Liver (tissue), 3 donors: Measurements from ENCODE around the gene MED31.
A peak's percentile ranks its signal among the peaks of the same experiment; 100 is the strongest.

Experiments
- EGR1 ChIP-seq, 2 donors: IDR thresholded peaks; 2 replicates each; pipeline ENCODE4 v1.6.1; 2016 to 2018; ENCODE audit warnings: antibody characterized with exemption in 2 of 2, low read depth in 2 of 2
- FOXA1 ChIP-seq: IDR thresholded peaks from 2 replicates; pipeline ENCODE4 v1.6.1; 2016; ENCODE audit warnings: antibody characterized with exemption
- HNF4A ChIP-seq, 2 donors: conservative IDR thresholded peaks; 2 replicates each; pipeline ENCODE4 v1.6.1; 2016; ENCODE audit warnings: antibody characterized with exemption in 2 of 2, mild to moderate bottlenecking in 2 of 2
- HNF4G ChIP-seq: IDR thresholded peaks from 2 replicates; pipeline ENCODE4 v1.6.1; 2016; ENCODE audit warnings: antibody characterized with exemption
- RAD21 ChIP-seq, 2 donors: IDR thresholded peaks; 2 replicates each; pipeline ENCODE4 v1.6.1; 2016; ENCODE audit warnings: antibody characterized with exemption in 2 of 2, mild to moderate bottlenecking in 2 of 2
- SP1 ChIP-seq: IDR thresholded peaks from 2 replicates; pipeline ENCODE4 v1.6.1; 2018; ENCODE audit warnings: antibody characterized with exemption, mild to moderate bottlenecking
- YY1 ChIP-seq: IDR thresholded peaks from 2 replicates; pipeline ENCODE4 v1.6.1; 2016; ENCODE audit warnings: antibody characterized with exemption, mild to moderate bottlenecking
- TF ChIP-seq, protein P1 (sequence below): fragments of 150-350 bp; IDR thresholded peaks from 2 replicates; pipeline ENCODE4 v1.5.1; 2017; ENCODE audit warnings: improper control_type of control experiment, low read depth, low read length; ENCODE audit not compliant: missing input control
- TF ChIP-seq, protein P2 (sequence below): IDR thresholded peaks from 2 replicates; pipeline ENCODE4 v1.6.1; 2016; ENCODE audit warnings: antibody characterized with exemption, mild to moderate bottlenecking
- TF ChIP-seq, protein P3 (sequence below): IDR thresholded peaks from 2 replicates; pipeline ENCODE4 v1.6.1; 2016; ENCODE audit warnings: antibody characterized with exemption
- TF ChIP-seq, protein P4 (sequence below): IDR thresholded peaks from 2 replicates; pipeline ENCODE4 v1.6.1; 2016; ENCODE audit warnings: antibody characterized with exemption
- donor health status: healthy.
- donor health status: healthy.

DNA sequence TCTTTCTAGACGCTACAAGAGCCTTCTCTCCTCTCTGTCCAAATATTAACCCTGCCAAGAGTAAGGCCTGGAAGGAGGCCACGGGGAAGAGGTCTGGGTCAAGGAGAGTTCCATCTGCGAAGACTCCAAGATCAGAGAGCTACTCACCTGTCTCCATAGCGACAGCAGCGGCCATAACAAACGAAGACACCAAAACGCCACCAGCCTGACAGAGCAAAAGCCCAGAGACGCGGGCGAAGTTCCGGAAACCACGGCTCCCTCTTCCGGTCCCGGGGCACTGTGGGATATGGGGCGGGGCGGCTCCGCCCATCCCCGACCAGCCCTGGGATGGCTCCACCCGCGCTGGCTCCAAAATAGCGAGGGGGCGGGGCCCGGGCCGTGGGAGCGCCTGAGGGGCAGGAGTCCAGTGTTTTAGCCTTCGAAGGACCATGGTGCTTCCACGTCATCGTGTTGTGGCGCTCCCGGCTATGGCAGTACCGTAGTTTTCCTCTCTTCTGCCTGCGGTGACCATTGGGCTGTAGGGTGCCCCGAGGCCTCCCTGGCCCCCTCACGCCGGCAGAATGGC is at the start of gene MED31, which contains the start of gene C17orf100:
- TF ChIP-seq, protein P1, sequence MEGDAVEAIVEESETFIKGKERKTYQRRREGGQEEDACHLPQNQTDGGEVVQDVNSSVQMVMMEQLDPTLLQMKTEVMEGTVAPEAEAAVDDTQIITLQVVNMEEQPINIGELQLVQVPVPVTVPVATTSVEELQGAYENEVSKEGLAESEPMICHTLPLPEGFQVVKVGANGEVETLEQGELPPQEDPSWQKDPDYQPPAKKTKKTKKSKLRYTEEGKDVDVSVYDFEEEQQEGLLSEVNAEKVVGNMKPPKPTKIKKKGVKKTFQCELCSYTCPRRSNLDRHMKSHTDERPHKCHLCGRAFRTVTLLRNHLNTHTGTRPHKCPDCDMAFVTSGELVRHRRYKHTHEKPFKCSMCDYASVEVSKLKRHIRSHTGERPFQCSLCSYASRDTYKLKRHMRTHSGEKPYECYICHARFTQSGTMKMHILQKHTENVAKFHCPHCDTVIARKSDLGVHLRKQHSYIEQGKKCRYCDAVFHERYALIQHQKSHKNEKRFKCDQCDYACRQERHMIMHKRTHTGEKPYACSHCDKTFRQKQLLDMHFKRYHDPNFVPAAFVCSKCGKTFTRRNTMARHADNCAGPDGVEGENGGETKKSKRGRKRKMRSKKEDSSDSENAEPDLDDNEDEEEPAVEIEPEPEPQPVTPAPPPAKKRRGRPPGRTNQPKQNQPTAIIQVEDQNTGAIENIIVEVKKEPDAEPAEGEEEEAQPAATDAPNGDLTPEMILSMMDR = no peak
- TF ChIP-seq, protein P2, sequence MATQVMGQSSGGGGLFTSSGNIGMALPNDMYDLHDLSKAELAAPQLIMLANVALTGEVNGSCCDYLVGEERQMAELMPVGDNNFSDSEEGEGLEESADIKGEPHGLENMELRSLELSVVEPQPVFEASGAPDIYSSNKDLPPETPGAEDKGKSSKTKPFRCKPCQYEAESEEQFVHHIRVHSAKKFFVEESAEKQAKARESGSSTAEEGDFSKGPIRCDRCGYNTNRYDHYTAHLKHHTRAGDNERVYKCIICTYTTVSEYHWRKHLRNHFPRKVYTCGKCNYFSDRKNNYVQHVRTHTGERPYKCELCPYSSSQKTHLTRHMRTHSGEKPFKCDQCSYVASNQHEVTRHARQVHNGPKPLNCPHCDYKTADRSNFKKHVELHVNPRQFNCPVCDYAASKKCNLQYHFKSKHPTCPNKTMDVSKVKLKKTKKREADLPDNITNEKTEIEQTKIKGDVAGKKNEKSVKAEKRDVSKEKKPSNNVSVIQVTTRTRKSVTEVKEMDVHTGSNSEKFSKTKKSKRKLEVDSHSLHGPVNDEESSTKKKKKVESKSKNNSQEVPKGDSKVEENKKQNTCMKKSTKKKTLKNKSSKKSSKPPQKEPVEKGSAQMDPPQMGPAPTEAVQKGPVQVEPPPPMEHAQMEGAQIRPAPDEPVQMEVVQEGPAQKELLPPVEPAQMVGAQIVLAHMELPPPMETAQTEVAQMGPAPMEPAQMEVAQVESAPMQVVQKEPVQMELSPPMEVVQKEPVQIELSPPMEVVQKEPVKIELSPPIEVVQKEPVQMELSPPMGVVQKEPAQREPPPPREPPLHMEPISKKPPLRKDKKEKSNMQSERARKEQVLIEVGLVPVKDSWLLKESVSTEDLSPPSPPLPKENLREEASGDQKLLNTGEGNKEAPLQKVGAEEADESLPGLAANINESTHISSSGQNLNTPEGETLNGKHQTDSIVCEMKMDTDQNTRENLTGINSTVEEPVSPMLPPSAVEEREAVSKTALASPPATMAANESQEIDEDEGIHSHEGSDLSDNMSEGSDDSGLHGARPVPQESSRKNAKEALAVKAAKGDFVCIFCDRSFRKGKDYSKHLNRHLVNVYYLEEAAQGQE = peak; percentile 76
- TF ChIP-seq FOXA1 (peak; percentile 66), HNF4A (conservative IDR thresholded peaks at IDR 0.05) (peak; percentile 88 to 92), RAD21 (IDR thresholded peaks at IDR 0.05) (peak in 1 of 2 donors; percentile 38), SP1 (peak; percentile 93), EGR1 (IDR thresholded peaks at IDR 0.05; ENCODE audit: low read depth in 2 of 2) (peak; percentile 51 to 58), YY1 (peak; percentile 88), HNF4G (peak; percentile 72)
- TF ChIP-seq, protein P3, sequence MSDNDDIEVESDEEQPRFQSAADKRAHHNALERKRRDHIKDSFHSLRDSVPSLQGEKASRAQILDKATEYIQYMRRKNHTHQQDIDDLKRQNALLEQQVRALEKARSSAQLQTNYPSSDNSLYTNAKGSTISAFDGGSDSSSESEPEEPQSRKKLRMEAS = peak; percentile 68
- TF ChIP-seq, protein P4, sequence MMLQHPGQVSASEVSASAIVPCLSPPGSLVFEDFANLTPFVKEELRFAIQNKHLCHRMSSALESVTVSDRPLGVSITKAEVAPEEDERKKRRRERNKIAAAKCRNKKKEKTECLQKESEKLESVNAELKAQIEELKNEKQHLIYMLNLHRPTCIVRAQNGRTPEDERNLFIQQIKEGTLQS = no peak
